ENCODE measurements around the gene SLPI. TPM values are rescaled to one million over a fixed set of nuclear protein-coding genes. Genes with fewer than 3 reads are reported as not detected.

Gene SLPI
- total and polyA plus RNA-seq, 2 donors (not counting 3 experiments of a cell fraction or from before 2014, with no cell fraction given): not detected

- H3K4me3 ChIP-seq (replicated peaks in 1 of 3; ENCODE audit: insufficient read depth in 1 of 3, low read depth in 1 of 3, low read length in 3 of 3): no peak overlapping the region
- no peaks in the 10 kb centered on the region for H4K20me1 ChIP-seq (replicated peaks; ENCODE audit: control insufficient read depth, extremely low read depth, insufficient read depth, low read length)
- no peaks in the 10 kb centered on the region for H3K4me1 ChIP-seq (ENCODE audit: control insufficient read depth, extremely low read depth, insufficient read depth, low read length)
- intact Hi-C loops (cut with micrococcal nuclease): no loop called here
- no peaks in the 10 kb centered on the region for H3K79me2 ChIP-seq (ENCODE audit: control insufficient read depth, insufficient read depth, low read length)
- H3K9ac ChIP-seq (replicated peaks; ENCODE audit: extremely low read depth, insufficient read depth, low read length): no peak overlapping the region
- H3K9me1 ChIP-seq (replicated peaks; ENCODE audit: control insufficient read depth, extremely low read depth, insufficient read depth, low read length): no peaks in the 10 kb centered on the region
- no peaks in the 10 kb centered on the region for H3K9me3 ChIP-seq (replicated peaks; ENCODE audit: control insufficient read depth, insufficient read depth, low read length)
- ChIA-PET CTCF (no interaction called here), POLR2A (no interaction called here)
- no peaks in the 10 kb centered on the region for H3K36me3 ChIP-seq (ENCODE audit: control insufficient read depth in 2 of 2, extremely low read depth in 1 of 2, insufficient read depth in 2 of 2, low read length in 2 of 2)
- dilution Hi-C loops (cut with MboI; ENCODE audit: extremely low pct_ligation_motif_present, low sequenced_read_pairs): no loop called here
- TF ChIP-seq CTCF (IDR thresholded peaks at IDR 0.05; ENCODE audit: extremely low read depth in 1 of 2, insufficient read depth in 1 of 2, low read depth in 1 of 2, low read length in 2 of 2) (no peak), POLR2A (IDR thresholded peaks at IDR 0.05; ENCODE audit: low read depth, low read length) (no peak), POLR2AphosphoS5 (IDR thresholded peaks at IDR 0.05; ENCODE audit: insufficient read depth, low read depth, low read length) (no peak), EZH2 (IDR thresholded peaks at IDR 0.05; ENCODE audit: borderline replicate concordance, low read depth, low read length, severe bottlenecking) (no peak)
- DNase-seq (ENCODE audit: low read depth, low spot score) (no peak), FAIRE-seq (no peak)
- H2AFZ ChIP-seq (ENCODE audit: low read depth, low read length): no peak overlapping the region
- no TSS peak for BruUV-seq (replicated peaks)
- H3K4me2 ChIP-seq (ENCODE audit: insufficient read depth, low read length): no peak overlapping the region
- peaks cover 11 to 21% of the 10 kb centered on the region in 2 experiments for H3K27me3 ChIP-seq (ENCODE audit: control insufficient read depth in 2 of 2, insufficient read depth in 2 of 2, low read length in 2 of 2)
- H3K27ac ChIP-seq (ENCODE audit: insufficient read depth, low read depth, low read length): no peak overlapping the region
Measured at GRCh38 chr20:45248609-45249008, 5.8 kb downstream of the SLPI start.

DNA sequence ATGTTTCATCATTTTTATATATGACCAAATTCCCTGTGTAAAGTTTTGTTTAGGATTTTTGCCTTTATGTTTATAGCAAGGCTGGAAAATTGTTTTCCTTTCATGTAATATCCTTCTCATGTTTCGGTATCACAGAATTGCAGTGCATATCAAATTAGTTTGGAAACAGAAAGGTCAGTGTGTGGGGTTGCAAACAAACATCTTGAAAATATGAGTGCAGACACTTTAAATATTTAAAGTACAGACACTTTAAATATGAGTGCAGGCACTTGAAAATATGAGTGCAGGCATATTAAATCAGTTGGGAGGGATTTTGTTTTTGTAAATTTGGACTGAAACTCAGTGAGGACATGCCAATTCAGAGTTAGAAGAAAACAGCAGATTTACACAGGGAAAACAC is 6.5 kb downstream of the SLPI start:
- Histone ChIP-seq H3K27ac (ENCODE audit: insufficient read depth, low read depth, low read length) (no peak overlapping the region), H3K4me2 (ENCODE audit: insufficient read depth, low read length) (no peak overlapping the region), H2AFZ (ENCODE audit: low read depth, low read length) (no peak overlapping the region), H3K9me1 (replicated peaks; ENCODE audit: control insufficient read depth, extremely low read depth, insufficient read depth, low read length) (no peaks in the 10 kb centered on the region), H4K20me1 (replicated peaks; ENCODE audit: control insufficient read depth, extremely low read depth, insufficient read depth, low read length) (no peaks in the 10 kb centered on the region), H3K9me3 (replicated peaks; ENCODE audit: control insufficient read depth, insufficient read depth, low read length) (no peaks in the 10 kb centered on the region), H3K4me1 (ENCODE audit: control insufficient read depth, extremely low read depth, insufficient read depth, low read length) (no peaks in the 10 kb centered on the region), H3K36me3 (ENCODE audit: control insufficient read depth in 2 of 2, extremely low read depth in 1 of 2, insufficient read depth in 2 of 2, low read length in 2 of 2) (no peaks in the 10 kb centered on the region), H3K4me3 (replicated peaks in 1 of 3; ENCODE audit: insufficient read depth in 1 of 3, low read depth in 1 of 3, low read length in 3 of 3) (no peak overlapping the region), H3K79me2 (ENCODE audit: control insufficient read depth, insufficient read depth, low read length) (no peaks in the 10 kb centered on the region), H3K27me3 (ENCODE audit: control insufficient read depth in 2 of 2, insufficient read depth in 2 of 2, low read length in 2 of 2) (peaks cover 11 to 21% of the 10 kb centered on the region in 2 experiments), H3K9ac (replicated peaks; ENCODE audit: extremely low read depth, insufficient read depth, low read length) (no peak overlapping the region)
- ChIA-PET CTCF (no interaction called here), POLR2A (no interaction called here)
- no peak for TF ChIP-seq MAX (IDR thresholded peaks at IDR 0.05; ENCODE audit: insufficient read depth, insufficient read length)
- TF ChIP-seq CTCF (IDR thresholded peaks at IDR 0.05; ENCODE audit: extremely low read depth in 1 of 2, insufficient read depth in 1 of 2, low read depth in 1 of 2, low read length in 2 of 2): no peak
- TF ChIP-seq EZH2 (IDR thresholded peaks at IDR 0.05; ENCODE audit: borderline replicate concordance, low read depth, low read length, severe bottlenecking): no peak
- TF ChIP-seq POLR2AphosphoS5 (IDR thresholded peaks at IDR 0.05; ENCODE audit: insufficient read depth, low read depth, low read length): no peak
- no peak for TF ChIP-seq JUN (IDR thresholded peaks at IDR 0.05; ENCODE audit: borderline replicate concordance, insufficient read depth, insufficient read length, low read depth)
- FAIRE-seq (no peak), DNase-seq (ENCODE audit: low read depth, low spot score) (no peak)
- BruUV-seq (replicated peaks): no TSS peak
- intact Hi-C loops (cut with micrococcal nuclease) (no loop called here), dilution Hi-C loops (cut with MboI; ENCODE audit: extremely low pct_ligation_motif_present, low sequenced_read_pairs) (no loop called here)

Data from endothelial cell of umbilical vein (primary cell).